GM19372 (cell line): Measurements from ENCODE around the gene FLNA.
"Not testable (repeated sequence)": the region's sequence is repeated elsewhere in the genome, so short reads cannot be mapped to it uniquely, and the experiment has no call there.

Source experiments
- ATAC-seq: cut with Tn5 transposase; IDR thresholded peaks from one replicate; pipeline ENCODE4 v1.9.1; 2021; ENCODE audit warnings: mild to moderate bottlenecking, low read depth, moderate library complexity; ENCODE audit not compliant: unreplicated experiment

The FLNA gene

DNA sequence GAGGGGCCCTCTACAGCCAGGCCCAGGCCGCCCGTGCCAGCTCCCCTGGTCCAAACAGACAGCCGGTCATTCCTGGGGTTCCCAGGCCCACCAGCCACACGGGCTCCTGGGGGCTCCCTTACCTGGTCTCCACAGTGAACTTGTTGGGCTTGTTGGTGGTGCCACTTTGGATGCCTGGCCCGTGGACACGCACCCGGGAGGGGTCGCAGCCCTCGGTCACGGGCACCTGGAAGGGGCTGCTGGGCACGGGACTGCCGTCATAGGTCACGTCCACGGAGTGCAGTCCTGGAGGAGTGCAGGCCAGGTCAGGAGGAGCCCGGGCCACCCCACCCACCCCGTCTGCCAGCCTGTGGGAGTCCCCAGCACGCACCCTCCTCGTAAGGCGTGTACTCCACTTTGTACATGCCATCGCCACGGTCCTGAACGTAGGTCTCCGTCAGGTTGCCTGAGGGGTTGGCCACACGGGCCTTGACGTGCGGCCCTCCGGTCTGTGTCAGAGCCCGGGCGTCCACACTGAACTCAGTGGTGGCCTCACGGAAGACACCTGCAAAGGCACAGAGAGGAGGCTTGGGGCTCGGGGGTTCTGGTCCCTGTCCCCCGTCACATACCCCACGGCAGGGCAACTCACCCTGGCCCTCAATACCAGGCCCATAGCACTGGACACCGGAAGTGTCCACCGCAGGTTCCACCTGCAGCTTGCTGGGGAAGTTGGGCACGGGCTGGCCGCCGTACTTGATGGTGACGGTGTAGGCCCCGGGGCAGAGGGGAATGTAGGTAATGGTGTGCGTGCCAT, 14.9 kb downstream of the FLNA start:
- no peak for ATAC-seq

DNA sequence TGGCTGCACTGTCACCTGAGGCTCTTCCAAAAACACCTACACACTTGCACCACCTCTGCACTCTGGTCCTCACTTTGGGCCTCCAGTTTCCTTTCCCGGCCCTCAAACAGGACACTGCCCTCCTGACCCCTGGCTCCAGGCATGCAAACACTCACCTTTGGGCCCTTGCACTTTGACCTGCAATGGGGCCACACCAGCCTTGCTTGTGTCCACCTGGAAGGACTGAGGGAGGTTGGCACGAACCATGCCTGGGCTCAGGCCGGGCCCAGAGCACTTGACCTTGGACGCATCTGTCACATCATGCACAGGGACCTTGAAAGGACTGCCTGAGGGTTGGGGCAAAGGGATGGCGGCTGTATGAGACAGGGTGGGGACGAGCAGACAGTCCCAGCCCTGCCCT, 15.6 kb downstream of the FLNA start:
- no peak for ATAC-seq

DNA sequence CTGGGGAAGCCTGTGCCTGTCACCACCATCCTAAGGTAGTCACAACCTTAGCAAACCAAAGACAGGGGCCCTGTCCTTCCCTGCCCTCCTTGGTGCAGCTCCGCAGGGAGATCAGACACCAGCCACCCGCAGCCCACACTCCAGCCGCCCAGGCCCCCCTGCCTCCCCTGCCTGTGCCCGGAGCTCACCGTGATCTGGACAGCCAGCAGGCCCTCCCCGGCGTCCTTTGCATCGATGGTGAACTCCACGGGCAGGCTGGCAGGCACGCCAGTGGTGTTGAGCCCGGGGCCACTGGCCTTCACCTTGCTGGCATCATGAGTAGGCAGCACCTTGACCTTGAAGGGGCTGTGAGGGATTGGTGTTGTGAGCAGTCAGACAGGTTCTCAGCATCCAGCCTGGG, 16.4 kb downstream of the FLNA start:
- ATAC-seq: no peak

DNA sequence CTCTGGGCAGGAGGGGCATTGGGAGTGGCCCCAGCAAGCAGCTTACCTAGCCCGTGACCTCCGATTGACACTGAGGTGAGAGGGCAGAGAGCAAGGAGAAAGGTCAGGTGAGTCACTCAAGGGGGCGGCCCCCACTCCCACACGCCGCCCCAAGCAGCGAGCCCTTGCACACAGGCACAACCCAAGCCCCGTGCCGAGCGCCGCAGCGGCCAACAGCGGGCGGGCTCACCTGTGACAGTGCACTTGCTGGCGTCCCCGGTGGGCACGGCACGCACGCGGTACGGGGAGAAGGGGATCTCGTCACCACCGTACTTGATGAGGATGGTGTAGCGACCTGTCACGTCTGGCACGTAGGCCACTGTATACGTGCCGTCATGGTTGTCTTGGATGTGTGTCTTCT, 17.2 kb downstream of the FLNA start:
- ATAC-seq: no peak

DNA sequence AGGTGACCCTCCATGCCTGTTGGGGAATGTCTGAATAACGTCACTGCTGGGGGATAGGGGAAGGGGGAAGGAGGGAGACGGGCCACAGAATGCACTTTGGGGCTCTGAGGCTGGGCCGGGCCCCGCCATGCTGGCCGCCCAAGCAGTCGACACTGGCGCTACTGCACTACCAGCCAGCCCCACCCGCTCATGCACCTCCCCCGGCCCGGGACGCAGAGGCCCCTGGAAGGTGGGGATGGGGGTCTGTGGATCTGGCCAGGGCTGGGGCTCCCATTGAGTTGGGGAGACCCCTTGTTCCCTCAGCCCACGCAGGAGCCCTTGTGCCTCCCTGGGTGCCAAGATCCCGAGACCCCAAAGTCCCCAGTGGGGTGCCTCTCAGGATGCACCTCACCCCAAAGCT, 17.8 kb downstream of the FLNA start:
- ATAC-seq: no peak

DNA sequence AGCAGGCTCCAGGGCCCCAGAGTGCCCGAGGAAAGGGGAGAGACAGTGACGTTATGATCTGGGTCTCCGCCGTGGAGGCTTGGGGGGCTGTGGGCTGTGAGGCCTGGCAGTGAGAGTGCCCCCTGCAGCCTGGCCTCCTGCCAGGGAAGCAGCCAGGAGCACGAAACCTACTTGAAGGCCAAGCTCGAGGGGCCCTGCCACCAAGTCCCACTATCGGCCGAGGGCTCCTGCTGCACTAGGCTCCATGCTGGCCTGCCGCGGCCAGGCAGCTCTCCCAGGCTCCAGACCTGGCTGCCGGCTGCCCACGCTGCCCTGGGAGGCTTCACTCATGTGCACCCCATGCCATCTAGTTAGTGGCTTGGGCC, 18.7 kb downstream of the FLNA start:
- ATAC-seq: no peak

DNA sequence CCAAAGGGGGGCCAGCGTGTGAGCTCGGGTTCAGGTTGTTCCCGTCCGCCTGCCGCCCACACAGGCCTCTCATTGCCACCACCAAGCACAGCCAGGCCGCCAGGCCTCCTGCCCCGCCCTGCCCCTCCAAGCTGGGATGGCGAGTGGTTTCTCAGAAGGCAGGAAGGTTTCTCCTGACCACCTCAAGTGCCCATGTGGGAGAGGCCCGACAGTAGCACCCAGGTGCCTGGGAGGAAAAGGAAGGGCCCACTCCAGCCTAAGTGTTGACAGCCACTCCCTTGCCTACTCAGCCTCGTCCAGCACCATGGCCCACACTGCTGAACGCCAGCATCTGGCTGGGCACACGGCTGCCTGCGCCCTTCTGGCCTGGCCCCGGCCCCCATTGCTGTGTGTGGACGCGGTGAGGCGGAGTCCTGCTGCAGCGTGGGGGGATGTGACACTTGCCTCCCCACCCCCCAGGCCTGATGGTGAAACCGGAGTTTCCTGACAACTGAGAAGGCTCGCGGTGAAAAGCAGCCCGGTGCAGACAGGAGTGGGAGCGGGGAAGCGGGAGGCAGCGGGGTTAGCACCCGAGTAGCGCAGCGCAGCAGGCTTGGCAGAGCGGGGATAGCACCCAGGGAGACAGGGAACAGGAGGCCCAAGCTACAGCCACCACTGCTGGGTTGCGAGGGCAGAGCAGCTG, 19.2 kb downstream of the FLNA start:
- ATAC-seq: no peak

DNA sequence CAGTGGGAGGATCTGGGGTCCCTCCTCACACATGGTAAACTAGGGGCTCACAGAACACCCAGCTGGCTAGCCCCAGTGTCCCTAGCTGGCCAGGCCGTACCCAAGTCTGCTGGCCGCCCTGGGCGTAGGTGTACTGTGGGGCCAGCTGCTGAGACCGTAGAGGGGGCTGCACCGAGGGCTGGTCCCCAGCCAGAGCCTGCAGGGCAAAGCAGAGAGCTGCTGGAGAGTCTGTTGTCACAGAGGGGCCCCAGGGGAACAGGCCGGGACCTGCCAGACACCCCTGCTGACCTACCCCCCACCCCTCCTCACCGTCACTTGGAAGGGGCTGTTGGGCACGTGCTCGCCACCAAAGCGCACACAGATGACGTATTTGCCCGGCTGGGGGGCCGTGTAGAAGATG, 19.9 kb downstream of the FLNA start:
- no peak for ATAC-seq

DNA sequence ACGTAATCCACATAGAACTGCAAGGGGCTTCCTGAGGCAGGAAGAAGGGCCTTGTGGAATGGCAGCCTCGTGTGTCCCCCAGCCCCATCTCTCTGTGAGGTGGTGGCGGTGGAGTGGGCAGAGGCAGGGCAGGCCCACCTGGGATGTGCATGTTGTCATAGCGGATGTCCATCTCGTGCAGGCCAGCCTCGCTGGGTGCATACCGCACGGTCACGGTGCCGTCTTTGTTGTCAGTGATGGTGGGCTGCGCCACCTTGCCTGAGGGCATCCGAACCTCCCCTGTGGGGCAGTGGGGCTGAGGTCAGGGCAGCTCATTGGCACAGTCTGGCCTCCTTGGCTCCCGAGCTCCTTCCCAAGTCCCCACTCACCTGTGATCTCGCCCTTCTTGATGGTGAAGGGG, 20.4 kb downstream of the FLNA start:
- ATAC-seq: no peak

DNA sequence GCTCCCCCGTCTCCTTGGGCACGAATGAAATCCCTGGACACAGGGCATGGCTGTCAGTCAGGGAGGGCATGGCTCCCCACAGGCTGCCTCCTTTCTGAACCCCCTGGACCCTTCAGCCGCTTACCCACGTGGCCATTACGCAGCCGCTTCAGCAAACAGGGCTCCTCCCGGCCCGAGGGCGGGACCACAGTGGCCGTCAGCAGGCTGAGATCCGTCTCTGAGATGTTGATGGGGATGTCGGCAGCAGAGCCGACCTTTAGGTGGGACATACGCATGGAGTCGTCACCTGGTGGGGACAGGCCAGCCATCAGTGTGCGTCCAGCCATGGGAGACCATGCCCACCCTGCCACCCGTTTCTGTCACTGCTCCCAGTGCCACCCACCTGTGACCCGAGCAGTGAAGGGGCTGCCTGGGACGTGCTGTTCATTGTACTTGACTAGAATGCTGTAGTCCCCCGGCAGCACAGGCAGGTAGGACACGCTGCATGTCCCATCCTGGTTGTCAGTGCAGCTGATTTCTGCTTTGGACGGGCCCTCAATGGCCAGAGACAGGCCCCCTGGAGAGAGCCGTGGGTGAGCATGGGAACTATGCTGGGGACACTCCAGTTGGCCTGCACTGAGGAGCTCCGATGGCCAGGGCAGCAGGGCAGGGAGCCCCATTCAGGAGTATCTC, 21.1 kb downstream of the FLNA start:
- no peak for ATAC-seq

DNA sequence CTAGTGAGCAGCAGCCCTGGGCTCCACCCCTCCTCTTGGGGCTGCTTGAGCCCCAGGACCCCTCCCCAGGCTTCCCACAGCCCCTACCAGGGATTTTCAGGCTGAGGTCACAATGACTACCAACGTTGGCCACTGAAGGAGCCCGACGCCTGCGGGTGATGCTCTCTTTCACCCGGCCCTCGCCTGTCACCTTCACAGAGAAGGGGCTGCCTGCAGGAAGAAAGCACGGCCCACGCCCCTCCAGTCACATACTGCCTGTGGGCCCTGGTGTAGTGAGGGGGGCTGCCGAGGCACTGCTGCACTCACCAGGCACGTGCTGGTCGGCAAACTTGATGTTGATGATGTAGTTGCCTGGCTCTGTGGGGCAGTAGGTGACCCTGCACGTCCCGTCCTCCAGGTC, 22.0 kb downstream of the FLNA start:
- no peak for ATAC-seq

DNA sequence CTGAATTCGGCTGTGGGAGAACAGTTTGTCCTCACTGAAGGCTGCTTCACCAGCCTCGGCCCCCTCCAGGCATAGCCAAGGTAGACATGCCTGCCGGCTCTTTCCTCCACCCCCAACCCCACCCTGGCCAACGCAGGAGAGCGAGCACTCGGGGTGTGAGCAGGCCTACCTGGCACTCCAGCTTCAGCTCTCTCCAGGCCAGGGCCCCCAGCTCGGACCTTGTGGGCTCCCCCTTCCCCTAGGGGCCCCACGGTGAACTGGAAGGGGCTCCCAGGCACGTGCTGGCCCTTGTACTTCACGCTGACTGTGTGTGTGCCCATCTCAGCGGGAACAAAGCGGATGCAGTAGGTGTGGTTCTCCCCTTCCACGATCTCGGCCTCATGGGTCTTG, 22.4 kb downstream of the FLNA start:
- ATAC-seq: no peak

DNA sequence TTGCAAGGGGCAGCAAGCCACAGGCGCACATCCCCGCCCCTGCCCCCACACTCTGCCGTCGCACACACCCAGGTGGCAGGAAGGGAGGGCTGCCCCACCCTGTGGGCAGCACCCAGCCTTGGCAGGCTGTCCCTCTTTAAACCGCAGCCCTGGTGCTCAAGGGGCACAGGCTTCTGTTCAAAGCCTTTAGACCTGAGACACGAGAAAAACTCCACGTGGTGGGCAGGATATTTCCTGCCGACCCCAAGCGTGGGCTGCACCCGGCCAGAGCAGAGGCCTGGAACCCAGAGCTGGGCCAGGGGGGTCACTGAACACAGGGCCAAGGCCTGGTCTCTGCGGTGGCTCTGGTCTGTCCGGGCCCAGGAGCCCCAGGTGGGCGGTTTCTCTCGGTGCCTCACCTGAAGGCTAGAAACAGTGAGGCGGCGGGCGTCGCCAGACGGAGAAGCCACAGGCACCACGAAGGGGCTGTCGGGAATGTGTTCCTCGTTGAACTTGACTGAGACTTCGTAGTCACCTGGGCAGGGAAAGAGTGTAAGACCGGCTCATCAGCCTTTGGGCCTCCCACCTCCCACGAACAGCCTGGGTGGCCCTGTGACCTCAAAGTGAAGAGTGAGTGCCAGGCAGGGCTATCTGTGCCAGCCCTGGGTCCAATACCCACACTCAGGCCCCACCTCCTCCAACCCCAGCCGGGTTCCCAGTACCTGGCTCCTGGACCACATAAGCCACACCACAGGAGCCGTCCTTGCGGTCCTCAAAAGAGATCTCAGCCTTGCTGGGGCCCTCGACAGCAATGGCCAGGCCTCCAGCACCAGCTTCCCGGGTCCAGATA, 23.0 kb downstream of the FLNA start:
- no peak for ATAC-seq

DNA sequence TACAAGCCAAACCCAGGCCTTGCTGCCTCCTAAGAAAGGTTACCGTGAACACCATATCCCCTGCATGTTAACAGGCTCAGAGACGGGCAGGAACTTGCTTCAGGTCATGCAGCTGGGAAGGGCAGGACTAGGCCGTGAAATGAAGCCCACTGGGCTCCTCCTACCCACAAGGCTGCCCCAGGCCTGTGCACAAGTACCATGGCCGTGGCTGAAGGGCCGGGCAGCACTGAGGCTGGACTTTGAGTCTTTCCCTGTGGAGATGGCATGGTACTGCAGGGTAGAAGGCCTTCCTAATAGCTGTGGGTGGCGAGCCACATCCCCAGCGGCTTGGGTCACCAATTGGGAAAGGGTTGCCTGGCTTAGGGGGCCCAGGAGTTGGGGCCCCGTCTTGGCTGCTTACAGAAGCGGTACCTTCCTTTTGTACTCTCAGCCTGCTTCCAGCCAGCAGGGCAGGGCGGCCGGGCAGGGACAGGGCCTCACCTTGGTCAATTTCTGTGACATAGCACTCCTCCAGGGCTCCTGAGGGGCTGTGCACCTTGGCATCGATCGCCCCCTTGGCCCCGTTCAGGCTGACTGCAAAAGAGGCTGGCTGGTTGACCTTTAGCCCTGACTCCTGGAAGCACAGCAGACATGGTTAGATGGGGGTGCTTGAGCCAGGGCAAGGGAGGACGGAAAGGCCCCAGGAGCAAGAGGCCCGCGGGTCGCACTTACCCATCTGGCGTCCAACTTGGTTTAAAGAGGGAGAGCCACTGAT, 23.8 kb downstream of the FLNA start:
- no peak for ATAC-seq

DNA sequence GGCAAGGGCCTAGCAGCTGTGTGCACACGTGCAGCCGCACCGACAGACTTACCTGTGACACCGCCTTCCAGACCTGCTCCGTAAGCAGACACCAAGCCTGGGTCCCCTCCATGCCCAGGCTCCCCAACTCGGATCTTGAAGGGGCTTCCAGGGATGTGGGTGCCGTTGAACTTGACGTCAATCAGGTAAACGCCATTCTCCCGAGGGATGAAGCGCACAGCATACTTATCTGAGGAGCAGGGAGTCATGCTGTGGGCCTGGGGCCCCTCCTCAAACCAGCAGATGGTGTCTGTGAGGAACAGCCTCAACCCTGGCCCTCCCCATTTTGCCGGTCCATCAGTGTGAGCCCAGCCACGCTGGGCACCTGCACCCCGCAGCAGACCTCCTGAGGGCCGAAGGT, 24.5 kb downstream of the FLNA start:
- no peak for ATAC-seq

DNA sequence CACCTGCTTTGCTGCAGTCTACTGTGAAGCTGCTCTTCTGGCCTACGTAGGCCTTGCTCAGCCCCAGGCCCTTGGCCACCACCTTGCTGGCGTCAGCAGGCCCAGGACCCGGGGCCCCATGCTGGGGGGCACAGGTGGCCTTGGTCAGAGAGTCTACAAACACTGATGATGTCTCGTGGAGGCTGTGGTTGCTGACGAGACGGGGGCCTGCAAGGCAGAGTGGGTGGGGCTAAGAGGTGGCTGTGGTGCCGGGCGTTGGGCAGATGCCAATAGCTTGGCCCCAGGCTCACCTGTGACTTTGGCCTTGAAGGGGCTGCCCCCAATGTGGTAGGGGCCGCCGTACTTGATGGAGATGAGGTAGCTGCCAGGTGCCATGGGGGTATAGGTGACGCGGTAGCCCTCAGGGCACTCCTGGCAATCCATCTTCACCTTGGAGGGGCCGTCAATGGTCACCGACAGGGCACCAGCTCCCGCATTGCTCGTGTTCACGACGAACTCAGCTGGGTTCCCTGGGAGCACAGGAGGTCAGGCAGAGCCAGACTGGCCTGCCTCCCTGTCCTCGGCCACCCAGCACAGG, 25.0 kb downstream of the FLNA start:
- no peak for ATAC-seq

DNA sequence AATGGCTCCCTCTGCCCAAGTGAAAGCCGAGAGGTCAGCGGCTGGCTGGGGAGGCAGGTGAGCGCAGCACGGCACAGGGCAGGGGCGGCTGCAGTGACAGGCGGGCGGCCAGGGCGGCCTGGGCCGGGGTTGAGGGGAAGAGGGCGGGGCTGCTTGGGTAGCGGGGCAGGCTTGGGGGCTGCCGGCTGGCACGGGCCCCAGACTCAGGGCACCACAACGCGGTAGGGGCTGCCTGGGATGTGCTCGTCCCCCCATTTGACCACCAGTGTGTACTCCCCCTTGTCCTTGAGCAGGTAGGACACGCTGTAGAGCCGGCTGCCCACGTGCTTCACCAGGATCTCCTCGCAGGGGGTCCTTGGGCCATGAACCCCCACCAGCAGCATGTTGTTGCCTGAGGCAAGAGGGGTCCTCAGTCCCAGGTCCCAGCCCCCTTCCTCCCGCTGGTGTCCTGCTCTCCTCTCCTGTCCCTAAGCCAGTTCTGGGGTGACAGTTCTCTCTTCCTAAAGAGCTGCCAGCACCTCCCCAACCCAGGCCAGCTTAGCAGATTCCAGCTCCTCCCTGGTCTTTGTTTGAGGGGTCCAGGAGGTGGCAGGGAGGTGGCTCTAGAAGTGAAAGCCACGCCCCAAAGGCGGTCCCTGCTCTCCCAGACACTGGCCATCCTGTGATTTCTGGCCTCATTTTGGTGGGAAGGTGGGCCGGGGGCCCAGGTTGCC, 25.6 kb downstream of the FLNA start:
- ATAC-seq: no peak

DNA sequence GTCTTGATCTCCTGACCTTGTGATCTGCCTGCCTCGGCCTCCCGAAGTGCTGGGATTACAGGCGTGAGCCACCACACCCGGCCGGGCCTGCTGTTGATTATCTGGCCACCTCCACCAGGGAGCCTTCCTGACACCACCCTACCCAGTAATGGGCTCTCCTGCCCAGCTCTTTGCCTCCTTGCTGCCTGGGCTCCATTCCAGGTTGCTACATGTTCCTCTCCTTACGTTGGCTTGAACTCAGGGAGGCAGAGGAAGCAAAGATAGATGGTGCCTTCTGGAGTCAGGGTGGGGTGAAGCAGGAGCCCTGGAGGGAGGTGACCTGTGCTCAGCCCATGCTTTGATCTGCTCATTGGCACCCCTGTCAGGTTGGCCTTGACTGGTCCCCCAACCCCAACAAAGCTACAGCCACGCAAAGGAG, 26.3 kb downstream of the FLNA start:
- no peak for ATAC-seq

DNA sequence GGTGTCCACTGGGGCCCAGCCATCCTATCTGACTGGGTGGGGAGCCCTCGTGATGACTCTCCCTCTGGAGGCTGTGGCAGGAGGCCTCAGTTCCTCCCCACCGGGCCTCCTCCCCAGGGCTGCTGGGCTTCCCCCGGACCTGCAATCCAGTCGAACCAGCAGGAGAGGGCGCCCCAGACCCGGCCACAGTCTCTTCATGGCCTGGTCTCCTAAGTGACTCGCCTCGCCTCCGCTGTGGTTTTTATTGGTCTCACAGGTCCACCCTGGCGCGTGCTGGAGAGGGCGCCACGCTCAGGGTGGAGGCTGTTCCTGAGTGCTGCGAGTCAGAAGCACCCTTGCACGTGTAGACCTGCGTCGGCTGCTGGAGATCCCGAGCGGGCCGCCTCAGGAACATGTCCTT, 30.8 kb downstream of the FLNA start:
- not testable (repeated sequence) for ATAC-seq
